GM23248 (cell line): ENCODE results near the gene BAHD1. TPM values are rescaled to one million over a fixed set of nuclear protein-coding genes. Genes with fewer than 3 reads are reported as not detected.
A peak's percentile ranks its signal among the peaks of the same experiment; 100 is the strongest.

Experiments used
- DNase-seq: peaks from one replicate; pipeline ENCODE4 v3.0.0-alpha.2; 2015
- H2AFZ ChIP-seq: fragments of 200-600 bp; sonication (generic); 2 replicates; pipeline ENCODE4 v1.6.1; 2016; ENCODE audit warnings: antibody characterized with exemption
- H3F3A ChIP-seq: fragments of 200-600 bp; sonication (generic); 2 replicates; pipeline ENCODE4 v1.6.1; 2016; ENCODE audit warnings: mild to moderate bottlenecking, antibody characterized with exemption, mixed run types; ENCODE audit not compliant: insufficient read depth
- H3K27ac ChIP-seq: fragments of 200-600 bp; sonication (generic); 2 replicates; pipeline ENCODE4 v1.5.1; 2016; ENCODE audit warnings: mild to moderate bottlenecking
- H3K27me3 ChIP-seq: fragments of 200-600 bp; sonication (generic); replicated peaks from 2 replicates; pipeline ENCODE4 v1.6.1; 2016; ENCODE audit warnings: mild to moderate bottlenecking; ENCODE audit not compliant: insufficient read depth
- H3K36me3 ChIP-seq: fragments of 200-600 bp; sonication (generic); 2 replicates; pipeline ENCODE4 v1.6.1; 2016; ENCODE audit warnings: low read depth, mild to moderate bottlenecking
- H3K4me1 ChIP-seq: fragments of 200-600 bp; sonication (generic); 2 replicates; pipeline ENCODE4 v1.6.1; 2016; ENCODE audit warnings: mild to moderate bottlenecking; ENCODE audit not compliant: insufficient read depth
- H3K4me2 ChIP-seq: fragments of 200-600 bp; sonication (generic); one replicate; pipeline ENCODE4 v1.6.1; 2016; ENCODE audit warnings: mild to moderate bottlenecking; ENCODE audit not compliant: unreplicated experiment
- H3K4me3 ChIP-seq: fragments of 200-600 bp; sonication (generic); 2 replicates; pipeline ENCODE4 v1.5.1; 2016; ENCODE audit warnings: mild to moderate bottlenecking
- H3K79me2 ChIP-seq: fragments of 200-600 bp; sonication (generic); 2 replicates; pipeline ENCODE4 v1.6.1; 2016; ENCODE audit warnings: mild to moderate bottlenecking; ENCODE audit not compliant: insufficient read depth
- H3K9ac ChIP-seq: fragments of 200-600 bp; sonication (generic); 2 replicates; pipeline ENCODE4 v1.6.1; 2016; ENCODE audit warnings: mild to moderate bottlenecking
- H3K9me2 ChIP-seq: fragments of 200-600 bp; sonication (generic); 2 replicates; pipeline ENCODE4 v1.6.1; 2016; ENCODE audit warnings: mixed run types, mild to moderate bottlenecking, moderate library complexity; ENCODE audit not compliant: insufficient read depth
- H3K9me3 ChIP-seq: fragments of 200-600 bp; sonication (generic); one replicate; pipeline ENCODE4 v1.6.1; 2017; ENCODE audit warnings: low read depth
- H4K20me1 ChIP-seq: fragments of 200-600 bp; sonication (generic); 2 replicates; pipeline ENCODE4 v1.6.0; 2016; ENCODE audit not compliant: insufficient read depth
- EZH2 ChIP-seq: fragments of 200-600 bp; sonication (generic); IDR thresholded peaks from 2 replicates; pipeline ENCODE4 v1.6.1; 2018; ENCODE audit warnings: antibody characterized with exemption, mild to moderate bottlenecking; ENCODE audit not compliant: insufficient read depth, poor library complexity, severe bottlenecking
- EZH2phosphoT487 ChIP-seq: fragments of 200-600 bp; sonication (generic); IDR thresholded peaks from 2 replicates; pipeline ENCODE4 v1.6.1; 2018; ENCODE audit warnings: antibody characterized with exemption, moderate library complexity, mild to moderate bottlenecking, low read depth; ENCODE audit not compliant: insufficient read depth
- WGBS, 2 experiments: methylation state at CpG; one replicate each; pipeline ENCODE4 v1.1.6; 2015 to 2017; ENCODE audit warnings: low lambda C conversion rate in 2 of 2, low coverage in 1 of 2; ENCODE audit errors: missing lambda C conversion rate in 2 of 2; 5-methylcytosine and 5-hydroxymethylcytosine counted together
- in situ Hi-C: fragments of 300-500 bp; cut with MboI; formaldehyde crosslinking; loops from 2 replicates; pipeline ENCODE4 v1.15.0; 2020
- polyA plus RNA-seq: library from polyadenylated mRNA; unstranded; fragments of >200 nt; fragmentation: Nextera tagmentation; extraction: Ambion mirVana; gene quantifications from 2 replicates; pipeline ENCODE4 v1.2.1, GENCODE V29; 2016
- total RNA-seq: library from RNA; depleted of rRNA; stranded (reverse); fragments of >200 nt; shearing (Covaris generic); gene quantifications from 2 replicates; pipeline ENCODE4 v1.2.3, GENCODE V29; 2014

BAHD1 gene
- total and polyA plus RNA-seq, 2 experiments from 2014 or later: 2.3 to 10.3 TPM

GRCh38 chr15:40427188-40427587 lies 13.6 kb upstream of the BAHD1 start:
- no peaks in the 10 kb centered on the region for H4K20me1 ChIP-seq
- no peak overlapping the region for H3K4me3 ChIP-seq
- H3K27me3 ChIP-seq: no peaks in the 10 kb centered on the region
- H3K4me2 ChIP-seq: no peak overlapping the region
- H2AFZ ChIP-seq: no peak overlapping the region
- H3K27ac ChIP-seq: no peak overlapping the region
- WGBS, 2 experiments: 86 to 89% methylated on average over 9 of the region's 9 CpGs
- in situ Hi-C loops: no loop called here
- TF ChIP-seq EZH2 (no peak), EZH2phosphoT487 (no peak)
- H3K36me3 ChIP-seq: no peaks in the 10 kb centered on the region
- H3K9me3 ChIP-seq: no peaks in the 10 kb centered on the region
- H3K79me2 ChIP-seq: no peaks in the 10 kb centered on the region
- DNase-seq: no peak
- no peak overlapping the region for H3K9ac ChIP-seq
- peaks cover 15% of the 10 kb centered on the region for H3F3A ChIP-seq
- peaks cover 10% of the 10 kb centered on the region for H3K4me1 ChIP-seq
- H3K9me2 ChIP-seq: no peaks in the 10 kb centered on the region

GRCh38 chr15:40428185-40428584 lies 12.6 kb upstream of the BAHD1 start:
- 69 to 74% methylated on average over 4 of the region's 4 CpGs for WGBS, 2 experiments
- peaks cover 10% of the 10 kb centered on the region for H3K4me1 ChIP-seq
- H3F3A ChIP-seq: peaks cover 15% of the 10 kb centered on the region
- no peak for TF ChIP-seq EZH2
- TF ChIP-seq EZH2phosphoT487: no peak
- in situ Hi-C loops: no loop called here
- H3K36me3 ChIP-seq: no peaks in the 10 kb centered on the region
- H3K27ac ChIP-seq: no peak overlapping the region
- H3K9me2 ChIP-seq: no peaks in the 10 kb centered on the region
- no peaks in the 10 kb centered on the region for H3K79me2 ChIP-seq
- no peaks in the 10 kb centered on the region for H3K9me3 ChIP-seq
- no peak overlapping the region for H3K9ac ChIP-seq
- no peaks in the 10 kb centered on the region for H3K27me3 ChIP-seq
- H4K20me1 ChIP-seq: no peaks in the 10 kb centered on the region
- H2AFZ ChIP-seq: no peak overlapping the region
- no peak overlapping the region for H3K4me3 ChIP-seq
- DNase-seq: no peak
- no peak overlapping the region for H3K4me2 ChIP-seq

- in situ Hi-C loops: no loop called here
- no peak overlapping the region for H2AFZ ChIP-seq
- H3K4me1 ChIP-seq: peaks cover 10% of the 10 kb centered on the region
- WGBS, 2 experiments: 71 to 82% methylated on average over 9 to 10 of the region's 10 CpGs
- H3K9ac ChIP-seq: no peak overlapping the region
- H3K4me3 ChIP-seq: no peak overlapping the region
- no peak for DNase-seq
- no peaks in the 10 kb centered on the region for H3K36me3 ChIP-seq
- H3K27me3 ChIP-seq: no peaks in the 10 kb centered on the region
- H3F3A ChIP-seq: peaks cover 15% of the 10 kb centered on the region
- H3K9me3 ChIP-seq: no peaks in the 10 kb centered on the region
- no peaks in the 10 kb centered on the region for H4K20me1 ChIP-seq
- no peaks in the 10 kb centered on the region for H3K79me2 ChIP-seq
- H3K27ac ChIP-seq: no peak overlapping the region
- TF ChIP-seq EZH2phosphoT487 (no peak), EZH2 (no peak)
- no peak overlapping the region for H3K4me2 ChIP-seq
- H3K9me2 ChIP-seq: no peaks in the 10 kb centered on the region
Observed at GRCh38 chr15:40429068-40429710, 11.6 kb upstream of the BAHD1 start.

- Histone ChIP-seq H3K9me3 (no peaks in the 10 kb centered on the region), H3K4me1 (peaks cover 10% of the 10 kb centered on the region), H3K79me2 (no peaks in the 10 kb centered on the region), H3K4me3 (peak overlapping the region; percentile 17), H3K27ac (peak overlapping the region; percentile 17), H4K20me1 (no peaks in the 10 kb centered on the region), H3F3A (peaks cover 15% of the 10 kb centered on the region), H3K9ac (peak overlapping the region; percentile 24; the same call in 1 of the 2 replicates), H3K36me3 (no peaks in the 10 kb centered on the region), H3K4me2 (peak overlapping the region; percentile 56), H3K27me3 (no peaks in the 10 kb centered on the region; the same call in 1 of the 2 replicates), H2AFZ (peak overlapping the region; percentile 45), H3K9me2 (no peaks in the 10 kb centered on the region)
- in situ Hi-C loops: no loop called here
- DNase-seq: peak; percentile 95
- WGBS, 2 experiments: 1 to 4% methylated on average over 10 of the region's 10 CpGs
- TF ChIP-seq EZH2: no peak
Observed at GRCh38 chr15:40430271-40430805, 10.4 kb upstream of the BAHD1 start.
